Gastrocnemius medialis (tissue), 4 donors: Measurements from ENCODE around the gene CALHM6. TPM values are rescaled to one million over a fixed set of nuclear protein-coding genes. Genes with fewer than 3 reads are reported as not detected.

Source experiments
- ATAC-seq, 2 donors: fragments of 150-250 bp; one replicate each; pipeline ENCODE4 v1.9.1; 2016
- DNase-seq, 2 donors: peaks; one replicate each; pipeline ENCODE4 v3.0.0-alpha.2; 2019
- H3K27ac ChIP-seq, 4 donors: fragments of 200-600 bp; sonication (generic); 1 replicate in 1 of 4; 2 replicates in 3 of 4; pipeline ENCODE4 v1.5.1; 2016 to 2018; ENCODE audit warnings: mild to moderate bottlenecking in 2 of 4, moderate library complexity in 1 of 4
- H3K27me3 ChIP-seq, 3 donors: fragments of 200-600 bp; sonication (generic) in 2 of 3; 1 replicate in 1 of 3; 2 replicates in 2 of 3; pipeline versions ENCODE4 v1.5.1 to v1.6.0; 2016 to 2019; ENCODE audit warnings: mild to moderate bottlenecking in 1 of 3, moderate library complexity in 1 of 3
- H3K36me3 ChIP-seq, 2 donors: fragments of 200-600 bp; sonication (generic) in 1 of 2; one replicate each; pipeline ENCODE4 v1.5.1; 2017 to 2018
- H3K4me1 ChIP-seq, 2 donors: fragments of 200-600 bp; sonication (generic) in 1 of 2; one replicate each; pipeline ENCODE4 v1.5.1; 2016 to 2017; ENCODE audit warnings: mild to moderate bottlenecking in 2 of 2
- H3K4me3 ChIP-seq, 4 donors: fragments of 200-600 bp; sonication (generic) in 3 of 4; 1 replicate in 1 of 4; 2 replicates in 3 of 4; pipeline ENCODE4 v1.5.1; 2016 to 2019; ENCODE audit warnings: mild to moderate bottlenecking in 2 of 4
- H3K9me3 ChIP-seq, 3 donors: fragments of 200-600 bp; sonication (generic) in 2 of 3; 1 replicate in 1 of 3; 2 replicates in 2 of 3; pipeline ENCODE4 v1.5.1; 2016 to 2019
- CTCF ChIP-seq, 5 experiments: fragments of 450-650 bp in 3 of 5; fragments of 200-600 bp in 2 of 5; sonication (generic) in 2 of 5; IDR thresholded peaks in 4 of 5; conservative IDR thresholded peaks in 1 of 5; 1 replicate in 4 of 5; 2 replicates in 1 of 5; pipeline ENCODE4 v1.5.1; 2016 to 2019; ENCODE audit warnings: antibody characterized with exemption in 5 of 5, mild to moderate bottlenecking in 3 of 5, moderate library complexity in 3 of 5
- POLR2A ChIP-seq, 2 donors: fragments of 450-650 bp; IDR thresholded peaks; one replicate each; pipeline ENCODE4 v1.6.1; 2017; ENCODE audit warnings: antibody characterized with exemption in 2 of 2, mild to moderate bottlenecking in 2 of 2, moderate library complexity in 2 of 2
- in situ Hi-C, 4 donors: fragments of 200-750 bp; cut with MboI; loops; one replicate each; pipeline versions ENCODE4 v1.15.0 to v1.8.0; 2017; ENCODE audit warnings: low sequenced_read_pairs in 4 of 4
- intact Hi-C: fragments of 100-400 bp; cut with DNase I; formaldehyde crosslinking; loops from one replicate; pipeline ENCODE4 v1.15.1; 2023; ENCODE audit warnings: low total_unique reads
- total RNA-seq, 4 donors: library from RNA; depleted of rRNA; stranded (reverse); fragments of >200 nt; gene quantifications; one replicate each; pipeline versions ENCODE4 v1.1.0 to v1.2.3, GENCODE V29; 2016

Gene CALHM6
- total RNA-seq, 4 donors from 2014 or later, result 0.63 to 2.3 (median 0.86) TPM

- ATAC-seq, result no peak
- Histone ChIP-seq H3K36me3 (no peaks in the 10 kb centered on the region), H3K4me3 (no peak overlapping the region), H3K4me1 (peaks cover 5 to 6% of the 10 kb centered on the region in 2 donors), H3K27ac (no peak overlapping the region), H3K9me3 (no peaks in the 10 kb centered on the region), H3K27me3 (no peaks in the 10 kb centered on the region)
- in situ Hi-C loops (no loop called here), intact Hi-C loops (no loop called here)
- no peak for DNase-seq
- TF ChIP-seq POLR2A (IDR thresholded peaks at IDR 0.05), result no peak
These were observed 40.8 kb upstream of the CALHM6 start for GRCh38 chr6:116420341-116420740.

DNA sequence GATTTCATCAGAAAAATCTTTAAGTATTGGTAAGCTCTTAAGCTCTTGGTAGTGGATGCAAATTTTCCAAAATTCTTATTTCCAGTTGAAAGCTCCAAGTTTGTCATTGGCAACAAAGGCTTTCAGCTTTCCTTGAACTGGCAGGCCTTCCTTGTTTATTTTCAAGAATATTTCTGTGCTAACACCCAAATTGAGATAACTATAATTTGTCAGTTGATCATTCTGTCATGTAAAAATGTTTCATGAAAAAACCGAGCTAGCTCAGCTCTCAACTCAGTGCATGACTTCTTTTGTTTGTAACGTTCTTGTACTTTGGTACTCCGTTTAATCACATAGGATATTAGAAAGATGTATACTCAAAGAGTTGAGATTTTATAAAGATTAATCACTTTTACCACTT lies 38.9 kb upstream of the CALHM6 start:
- in situ Hi-C loops (no loop called here), intact Hi-C loops (no loop called here)
- Histone ChIP-seq H3K4me3 (no peak overlapping the region), H3K27ac (no peak overlapping the region), H3K4me1 (no peaks in the 10 kb centered on the region), H3K27me3 (no peaks in the 10 kb centered on the region), H3K36me3 (no peaks in the 10 kb centered on the region), H3K9me3 (no peaks in the 10 kb centered on the region)
- no peak for TF ChIP-seq POLR2A (IDR thresholded peaks at IDR 0.05)
- TF ChIP-seq CTCF (IDR thresholded peaks at IDR 0.05 in 4 of 5, conservative IDR thresholded peaks at IDR 0.05 in 1 of 5), result no peak
- no peak for DNase-seq
- ATAC-seq, result no peak

DNA sequence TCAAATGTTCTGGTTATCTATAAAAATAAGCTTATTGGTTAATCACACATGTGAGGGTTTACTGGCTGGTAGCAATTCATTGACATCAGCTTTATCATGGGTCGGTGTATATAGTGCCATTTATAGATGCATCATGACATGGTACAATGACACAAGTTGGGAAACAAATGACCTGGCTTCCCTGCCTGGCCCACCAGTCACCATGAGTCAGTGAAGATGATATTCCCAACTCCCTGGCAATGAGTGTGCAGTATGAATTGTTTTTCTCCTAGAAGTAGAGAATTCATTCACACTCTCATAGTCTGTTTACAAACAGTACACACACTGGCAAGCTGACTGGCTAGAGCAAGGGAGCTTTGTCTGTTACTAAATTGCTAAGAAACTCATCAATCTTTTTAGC lies 37.2 kb upstream of the CALHM6 start:
- intact Hi-C loops, result no loop called here
- Histone ChIP-seq H3K36me3 (no peaks in the 10 kb centered on the region), H3K4me3 (no peak overlapping the region), H3K27me3 (no peaks in the 10 kb centered on the region), H3K4me1 (no peaks in the 10 kb centered on the region), H3K27ac (no peak overlapping the region), H3K9me3 (no peaks in the 10 kb centered on the region)
- ATAC-seq (peak; percentile 54 to 70), DNase-seq (no peak)
- in situ Hi-C loops, result no loop called here
- TF ChIP-seq CTCF (IDR thresholded peaks at IDR 0.05 in 4 of 5, conservative IDR thresholded peaks at IDR 0.05 in 1 of 5) (no peak), POLR2A (IDR thresholded peaks at IDR 0.05) (no peak)

DNA sequence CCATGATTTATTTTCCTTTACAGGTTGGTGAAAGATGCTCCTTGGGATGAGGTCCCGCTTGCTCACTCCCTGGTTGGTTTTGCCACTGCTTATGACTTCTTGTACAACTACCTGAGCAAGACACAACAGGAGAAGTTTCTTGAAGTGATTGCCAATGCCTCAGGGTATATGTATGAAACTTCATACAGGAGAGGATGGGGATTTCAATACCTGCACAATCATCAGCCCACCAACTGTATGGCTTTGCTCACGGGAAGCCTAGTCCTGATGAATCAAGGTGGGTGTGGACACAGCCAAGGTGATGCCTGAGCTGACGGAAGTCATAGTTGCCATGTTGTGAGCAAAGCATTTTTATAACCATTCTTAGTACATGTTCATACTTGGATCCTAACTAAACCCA lies 34.6 kb upstream of the CALHM6 start:
- H3K36me3 ChIP-seq, result peaks cover 0 to 14% of the 10 kb centered on the region in 2 donors
- ATAC-seq (no peak), DNase-seq (no peak)
- H3K4me1 ChIP-seq, result no peaks in the 10 kb centered on the region
- intact Hi-C loops, result no loop called here
- TF ChIP-seq CTCF (IDR thresholded peaks at IDR 0.05 in 4 of 5, conservative IDR thresholded peaks at IDR 0.05 in 1 of 5) (no peak), POLR2A (IDR thresholded peaks at IDR 0.05) (no peak)
- H3K9me3 ChIP-seq, result no peaks in the 10 kb centered on the region
- no peaks in the 10 kb centered on the region for H3K27me3 ChIP-seq
- H3K4me3 ChIP-seq, result no peak overlapping the region
- H3K27ac ChIP-seq, result no peak overlapping the region
- in situ Hi-C loops, result no loop called here

- in situ Hi-C loops (no loop called here), intact Hi-C loops (no loop called here)
- TF ChIP-seq POLR2A (IDR thresholded peaks at IDR 0.05), result no peak
- TF ChIP-seq CTCF (IDR thresholded peaks at IDR 0.05 in 4 of 5, conservative IDR thresholded peaks at IDR 0.05 in 1 of 5), result no peak
- no peak for ATAC-seq
- Histone ChIP-seq H3K27ac (no peak overlapping the region), H3K9me3 (no peaks in the 10 kb centered on the region), H3K36me3 (peaks cover 0 to 23% of the 10 kb centered on the region in 2 donors), H3K4me3 (no peak overlapping the region), H3K4me1 (no peaks in the 10 kb centered on the region), H3K27me3 (no peaks in the 10 kb centered on the region)
- DNase-seq, result no peak
These were observed 32.1 kb upstream of the CALHM6 start for GRCh38 chr6:116429111-116429510.
